Hepatocyte (in vitro differentiated cells): ENCODE measurements around the gene TMEM255B. TPM values are rescaled to one million over a fixed set of nuclear protein-coding genes. Genes with fewer than 3 reads are reported as not detected.

Source experiments
- DNase-seq: peaks from one replicate; pipeline ENCODE4 v3.0.0-alpha.2; 2016; ENCODE audit warnings: low spot score
- H2AFZ ChIP-seq: fragments of 200-600 bp; sonication (generic); 2 replicates; pipeline ENCODE4 v1.6.0; 2016; ENCODE audit warnings: antibody characterized with exemption, mild to moderate bottlenecking
- H3K27ac ChIP-seq: fragments of 200-600 bp; sonication (generic); 2 replicates; pipeline ENCODE4 v1.5.1; 2016; ENCODE audit warnings: mild to moderate bottlenecking
- H3K27me3 ChIP-seq: fragments of 200-600 bp; sonication (generic); 2 replicates; pipeline ENCODE4 v1.6.1; 2016
- H3K36me3 ChIP-seq: fragments of 200-600 bp; sonication (generic); replicated peaks from 2 replicates; pipeline ENCODE4 v1.5.1; 2016; ENCODE audit warnings: low read depth; ENCODE audit not compliant: insufficient read depth
- H3K4me1 ChIP-seq: fragments of 200-600 bp; sonication (generic); 2 replicates; pipeline ENCODE4 v1.5.1; 2016; ENCODE audit warnings: mild to moderate bottlenecking, moderate library complexity; ENCODE audit not compliant: insufficient read depth
- H3K4me2 ChIP-seq: fragments of 200-600 bp; sonication (generic); 2 replicates; pipeline ENCODE4 v1.6.0; 2016
- H3K4me3 ChIP-seq: fragments of 200-600 bp; sonication (generic); 2 replicates; pipeline ENCODE4 v1.5.1; 2016; ENCODE audit warnings: mild to moderate bottlenecking
- H3K79me2 ChIP-seq: fragments of 200-600 bp; sonication (generic); 2 replicates; pipeline ENCODE4 v1.6.0; 2017; ENCODE audit warnings: mild to moderate bottlenecking
- H3K9me2 ChIP-seq: fragments of 200-600 bp; sonication (generic); replicated peaks from 2 replicates; pipeline ENCODE4 v1.6.0; 2017; ENCODE audit warnings: mild to moderate bottlenecking; ENCODE audit not compliant: insufficient read depth
- H3K9me3 ChIP-seq: fragments of 200-600 bp; sonication (generic); 2 replicates; pipeline ENCODE4 v1.5.1; 2016; ENCODE audit warnings: low read depth, mild to moderate bottlenecking
- H4K20me1 ChIP-seq: fragments of 200-600 bp; sonication (generic); 2 replicates; pipeline ENCODE4 v1.6.0; 2016; ENCODE audit warnings: mild to moderate bottlenecking; ENCODE audit not compliant: insufficient read depth, poor library complexity, severe bottlenecking
- CTCF ChIP-seq: fragments of 200-600 bp; sonication (generic); IDR thresholded peaks from 2 replicates; pipeline ENCODE4 v1.5.1; 2016; ENCODE audit warnings: antibody characterized with exemption, mild to moderate bottlenecking; ENCODE audit not compliant: poor library complexity
- EZH2 ChIP-seq: fragments of 200-600 bp; sonication (generic); IDR thresholded peaks from 2 replicates; pipeline ENCODE4 v1.6.1; 2016; ENCODE audit warnings: antibody characterized with exemption, mild to moderate bottlenecking, borderline replicate concordance
- EZH2phosphoT487 ChIP-seq: fragments of 200-600 bp; sonication (generic); IDR thresholded peaks from one replicate; pipeline ENCODE4 v1.6.1; 2018; ENCODE audit warnings: antibody characterized with exemption, mild to moderate bottlenecking, low read depth, moderate library complexity; ENCODE audit not compliant: unreplicated experiment, severe bottlenecking
- WGBS: methylation state at CpG from one replicate; pipeline ENCODE4 v1.1.6; 2016; ENCODE audit warnings: low lambda C conversion rate; ENCODE audit errors: missing lambda C conversion rate; 5-methylcytosine and 5-hydroxymethylcytosine counted together
- polyA plus RNA-seq: library from polyadenylated mRNA; unstranded; fragments of >200 nt; fragmentation: Nextera tagmentation; extraction: Ambion mirVana; gene quantifications from 2 replicates; pipeline ENCODE4 v1.2.1, GENCODE V29; 2016
- total RNA-seq: library from RNA; depleted of rRNA; stranded (reverse); fragments of >200 nt; gene quantifications from 2 replicates; pipeline ENCODE4 v1.2.3, GENCODE V29; 2014

TMEM255B gene
- total and polyA plus RNA-seq, 2 experiments from 2014 or later = 0.10 to 4.0 TPM

GRCh38 chr13:113804017-113804702 lies 45.1 kb downstream of the TMEM255B start:
- Histone ChIP-seq H3K9me3 (no peaks in the 10 kb centered on the region), H3K4me1 (peaks cover 5% of the 10 kb centered on the region), H2AFZ (no peak overlapping the region), H3K27ac (no peak overlapping the region), H3K36me3 (no peaks in the 10 kb centered on the region), H3K4me2 (no peak overlapping the region), H3K79me2 (no peaks in the 10 kb centered on the region), H3K4me3 (no peak overlapping the region), H3K27me3 (no peaks in the 10 kb centered on the region), H3K9me2 (no peaks in the 10 kb centered on the region), H4K20me1 (no peaks in the 10 kb centered on the region)
- DNase-seq = no peak
- WGBS = 84% methylated on average over 20 of the region's 34 CpGs
- no peak for TF ChIP-seq CTCF
- no peak for TF ChIP-seq EZH2
- no peak for TF ChIP-seq EZH2phosphoT487

- Histone ChIP-seq H3K36me3 (no peaks in the 10 kb centered on the region), H3K4me2 (no peak overlapping the region), H3K79me2 (no peaks in the 10 kb centered on the region), H3K9me3 (no peaks in the 10 kb centered on the region), H4K20me1 (no peaks in the 10 kb centered on the region), H3K4me3 (no peak overlapping the region), H2AFZ (no peak overlapping the region), H3K27ac (no peak overlapping the region), H3K27me3 (no peaks in the 10 kb centered on the region), H3K4me1 (peaks cover 5% of the 10 kb centered on the region), H3K9me2 (no peaks in the 10 kb centered on the region)
- TF ChIP-seq CTCF = no peak
- TF ChIP-seq EZH2phosphoT487 = no peak
- TF ChIP-seq EZH2 = no peak
- no peak for DNase-seq
- WGBS = 97% methylated on average over 35 of the region's 39 CpGs
Measured at GRCh38 chr13:113804703-113805430, 45.8 kb downstream of the TMEM255B start.

- Histone ChIP-seq H3K9me3 (no peaks in the 10 kb centered on the region), H3K4me1 (peaks cover 5% of the 10 kb centered on the region), H3K27me3 (no peaks in the 10 kb centered on the region), H2AFZ (no peak overlapping the region), H3K79me2 (no peaks in the 10 kb centered on the region), H3K4me2 (no peak overlapping the region), H3K27ac (no peak overlapping the region), H4K20me1 (no peaks in the 10 kb centered on the region), H3K9me2 (no peaks in the 10 kb centered on the region), H3K36me3 (no peaks in the 10 kb centered on the region), H3K4me3 (no peak overlapping the region)
- no peak for TF ChIP-seq EZH2phosphoT487
- no peak for TF ChIP-seq EZH2
- no peak for TF ChIP-seq CTCF
- no peak for DNase-seq
- 93% methylated on average over 27 of the region's 27 CpGs for WGBS
Measured at GRCh38 chr13:113805431-113806103, 46.5 kb downstream of the TMEM255B start.
